Stimulated activated CD4-positive, alpha-beta T cell treated with anti-CD3 and anti-CD28 coated beads, Interleukin-2, amount 100 ng/mL, for 4 hours (primary cell): ENCODE measurements around the gene SSC5D.
"Not testable (repeated sequence)": the region's sequence is repeated elsewhere in the genome, so short reads cannot be mapped to it uniquely, and the experiment has no call there.

Experiments used
- DNase-seq: peaks from one replicate; pipeline ENCODE4 v3.0.0-alpha.2; 2020; ENCODE audit warnings: low read depth

SSC5D gene

DNA sequence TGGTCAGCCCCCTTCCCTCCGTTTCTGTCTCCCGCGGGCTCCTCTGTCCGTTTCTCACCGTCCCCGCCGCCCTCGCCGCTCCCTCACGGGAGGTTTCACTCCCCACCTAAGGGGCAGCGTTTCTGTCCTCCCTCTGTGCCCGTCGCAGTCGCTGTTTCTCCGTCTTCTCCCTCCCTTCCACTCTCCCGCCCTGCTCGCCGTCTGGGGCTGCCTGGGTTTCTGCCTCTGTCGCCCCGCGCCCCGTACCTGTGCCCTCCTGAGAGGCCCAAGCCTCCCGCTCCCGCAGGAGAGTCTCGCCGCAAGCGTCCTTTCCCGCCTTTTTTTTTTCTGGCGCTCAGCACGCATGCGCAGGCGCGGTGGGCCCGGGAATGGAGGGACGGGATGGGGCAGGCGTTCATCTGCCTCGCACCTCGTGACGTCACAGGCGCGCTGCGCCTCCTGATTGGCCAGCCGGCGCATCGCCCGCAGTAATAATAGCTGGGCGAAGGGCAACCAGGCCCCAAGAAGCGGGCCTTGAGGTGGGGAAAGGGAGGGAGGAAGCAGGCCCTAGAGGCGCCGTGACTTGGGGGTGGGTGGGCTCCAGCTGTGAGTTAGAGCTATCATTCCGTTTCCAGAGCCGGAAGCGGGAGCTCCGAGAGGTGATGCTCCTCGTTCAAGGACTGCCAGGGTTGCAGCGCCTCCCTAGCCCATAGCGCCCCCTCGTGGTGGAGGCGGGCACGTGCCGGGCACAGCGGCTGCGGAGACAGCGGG lies 15.4 kb downstream of the SSC5D start:
- peak; percentile 89 for DNase-seq

GRCh38 chr19:55504252-55504603 lies 16.0 kb downstream of the SSC5D start:
- no peak for DNase-seq

GRCh38 chr19:55504981-55505380 lies 16.7 kb downstream of the SSC5D start:
- DNase-seq: no peak

- no peak for DNase-seq
These were observed 19.9 kb downstream of the SSC5D start for GRCh38 chr19:55508120-55508519.

GRCh38 chr19:55516878-55517620 lies 28.8 kb downstream of the SSC5D start:
- peak; percentile 87 for DNase-seq

- no peak for DNase-seq
These were observed 31.4 kb downstream of the SSC5D start for GRCh38 chr19:55519451-55520311.

DNA sequence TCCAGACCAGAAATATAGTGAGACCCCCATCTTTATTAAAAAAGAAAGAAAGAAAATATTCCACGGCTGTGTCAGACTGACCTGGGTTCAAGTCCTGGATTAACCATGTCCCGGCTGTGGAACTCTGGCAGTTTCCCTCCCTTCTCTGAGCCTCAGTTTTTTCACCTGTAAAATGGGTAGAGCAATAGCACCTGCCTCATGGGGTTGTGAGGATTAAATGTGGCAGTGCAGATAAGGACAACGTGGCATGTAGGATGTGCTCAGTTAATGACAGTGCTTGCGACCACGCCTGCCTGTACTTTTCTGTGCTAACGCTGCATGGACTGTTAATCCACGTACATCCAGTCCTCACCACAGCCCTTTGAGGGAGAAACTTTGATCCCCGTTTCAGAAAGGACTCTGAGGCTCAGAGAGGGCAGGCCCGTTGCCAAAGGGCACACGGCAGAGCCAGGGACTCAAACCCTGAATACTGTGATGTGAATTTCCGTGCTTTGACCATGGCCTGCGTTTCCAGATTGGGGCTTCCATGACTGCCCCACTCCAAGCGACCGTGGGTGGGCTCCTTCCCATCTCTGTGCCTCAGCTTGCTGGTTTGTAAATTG lies 32.6 kb downstream of the SSC5D start:
- no peak for DNase-seq

GRCh38 chr19:55525289-55526101 lies 37.3 kb downstream of the SSC5D start:
- no peak for DNase-seq

DNA sequence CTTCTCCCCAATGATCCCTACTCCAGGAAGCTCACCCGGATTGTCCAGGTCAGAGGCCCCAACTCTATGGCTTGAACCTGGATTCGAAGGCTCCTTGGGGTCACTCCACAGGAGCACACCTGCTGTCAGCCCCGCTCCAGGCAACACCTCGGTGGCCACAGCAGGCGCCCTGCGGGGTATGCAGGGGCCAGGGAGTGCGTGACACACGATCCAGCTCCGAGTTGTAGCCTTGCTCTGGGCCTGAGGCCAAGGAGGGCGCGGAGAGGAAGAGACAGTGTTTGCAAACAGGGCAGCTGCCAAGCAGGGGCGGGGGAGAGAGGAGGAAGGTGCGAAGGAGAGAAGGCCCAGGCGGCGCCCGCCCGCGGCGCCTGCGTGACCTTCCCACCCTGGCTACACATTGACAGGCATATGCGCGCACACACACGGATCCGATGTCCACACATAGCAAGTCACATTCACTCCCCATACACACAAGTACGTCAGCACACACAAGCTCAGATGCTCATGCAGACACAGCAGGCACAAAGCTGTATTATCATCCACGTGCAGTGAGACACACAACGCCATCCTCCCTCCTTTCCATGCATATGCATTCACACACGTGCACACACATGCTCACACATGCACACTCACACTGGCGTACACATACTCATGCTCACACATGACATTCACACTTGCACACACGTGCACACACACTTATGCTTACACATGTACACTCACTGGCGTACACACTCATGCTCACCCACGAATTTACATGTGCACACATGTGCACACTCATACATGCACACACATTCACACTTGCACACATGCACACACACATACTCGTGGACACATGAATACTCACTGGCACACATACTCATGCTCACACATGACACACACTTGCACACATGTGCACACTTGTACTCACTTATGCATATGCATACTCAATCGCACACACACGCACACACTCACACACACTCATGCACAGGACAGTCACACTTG lies 38.3 kb downstream of the SSC5D start:
- no peak for DNase-seq

- no peak for DNase-seq
These were observed 39.2 kb downstream of the SSC5D start for GRCh38 chr19:55527197-55528029.

DNA sequence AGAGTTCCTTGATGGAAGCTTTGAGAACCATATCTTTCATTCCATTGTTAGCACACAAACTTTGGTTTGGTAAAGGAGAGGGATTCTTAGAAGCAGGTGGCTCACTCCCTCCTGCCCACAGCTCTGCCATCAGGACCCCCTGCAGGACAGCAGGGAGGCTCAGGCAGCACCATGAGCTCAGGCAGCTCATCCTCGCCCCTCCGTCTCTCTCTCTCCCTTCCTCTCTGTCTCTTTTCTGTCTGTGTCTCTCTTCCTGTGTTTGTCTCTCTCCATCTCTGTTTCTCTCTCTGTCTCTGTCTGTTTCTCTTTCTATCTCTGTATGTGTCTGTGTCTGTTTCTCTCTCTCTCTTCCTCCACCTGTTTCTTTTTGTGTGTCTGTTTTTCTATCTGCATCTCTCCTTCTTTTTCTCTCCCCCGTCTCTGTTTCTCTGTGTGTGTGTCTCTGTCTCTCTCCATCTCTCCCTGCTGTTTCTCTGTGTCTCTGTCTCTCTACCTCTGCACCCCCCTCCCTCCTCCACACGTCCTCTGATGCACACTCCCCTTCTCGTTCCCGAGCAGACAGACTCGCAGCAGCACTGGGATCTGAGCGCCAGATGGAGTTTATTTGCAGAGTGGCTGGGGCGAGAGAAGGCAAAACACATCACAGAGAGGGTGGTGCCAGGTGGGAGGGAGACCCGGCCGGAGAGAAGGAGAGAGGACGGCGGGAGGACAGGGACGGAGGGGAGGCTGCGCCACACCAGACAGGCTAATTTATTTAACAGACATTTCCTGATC lies 40.0 kb downstream of the SSC5D start:
- no peak for DNase-seq

GRCh38 chr19:55529636-55530234 lies 41.5 kb downstream of the SSC5D start:
- DNase-seq: no peak

- DNase-seq: no peak
These were observed 42.8 kb downstream of the SSC5D start for GRCh38 chr19:55530996-55531395.

DNA sequence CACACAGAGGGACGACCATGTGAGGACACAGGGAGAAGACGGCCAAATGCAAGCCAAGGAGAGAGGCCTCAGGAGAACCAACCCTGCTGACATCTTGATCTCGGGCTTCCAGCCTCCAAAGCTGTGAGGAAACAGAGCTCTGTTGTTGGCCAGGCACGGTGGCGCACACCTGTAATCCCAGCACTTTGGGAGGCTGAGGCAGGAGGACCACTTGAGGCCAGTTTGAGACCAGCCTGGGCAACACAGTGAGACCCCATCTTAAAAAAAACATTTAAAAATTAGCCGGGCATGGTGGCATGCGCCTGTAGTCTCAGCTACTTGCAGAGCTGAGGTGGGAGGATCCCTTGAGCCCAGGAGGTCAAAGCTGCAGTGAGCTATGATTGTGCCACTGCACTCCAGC lies 46.0 kb downstream of the SSC5D start:
- not testable (repeated sequence) for DNase-seq

- no peak for DNase-seq
These were observed 47.1 kb downstream of the SSC5D start for GRCh38 chr19:55535173-55535964.

GRCh38 chr19:55535965-55536350 lies 47.7 kb downstream of the SSC5D start:
- DNase-seq: no peak

GRCh38 chr19:55536366-55536765 lies 48.1 kb downstream of the SSC5D start:
- DNase-seq: no peak
